Endodermal cell (in vitro differentiated cells): Measurements from ENCODE around the gene RAPGEF4. TPM values are rescaled to one million over a fixed set of nuclear protein-coding genes. Genes with fewer than 3 reads are reported as not detected.
"Not testable (repeated sequence)": the region's sequence is repeated elsewhere in the genome, so short reads cannot be mapped to it uniquely, and the experiment has no call there.

Source experiments
- DNase-seq: peaks from one replicate; pipeline ENCODE4 v3.0.0-alpha.2; 2017
- H3K27ac ChIP-seq: 2 replicates; pipeline ENCODE4 v1.5.1; 2013; ENCODE audit warnings: mild to moderate bottlenecking, low read depth, low read length, moderate library complexity
- H3K27me3 ChIP-seq: 2 replicates; pipeline ENCODE4 v1.6.1; 2013; ENCODE audit warnings: mild to moderate bottlenecking, low read length, moderate library complexity; ENCODE audit not compliant: insufficient read depth, control insufficient read depth, poor library complexity, severe bottlenecking
- H3K36me3 ChIP-seq: 2 replicates; pipeline ENCODE4 v1.7.0; 2013; ENCODE audit warnings: mild to moderate bottlenecking, low read length, moderate library complexity; ENCODE audit not compliant: control insufficient read depth, insufficient read depth
- H3K4me1 ChIP-seq: one replicate; pipeline ENCODE4 v1.7.0; 2013; ENCODE audit warnings: low read length; ENCODE audit not compliant: control insufficient read depth, insufficient read depth
- H3K4me3 ChIP-seq: 2 replicates; pipeline ENCODE4 v1.5.1; 2013; ENCODE audit warnings: mild to moderate bottlenecking, low read length, moderate library complexity
- H3K9ac ChIP-seq: 2 replicates; pipeline ENCODE4 v1.6.1; 2013; ENCODE audit warnings: mild to moderate bottlenecking, low read length, moderate library complexity; ENCODE audit not compliant: poor library complexity, severe bottlenecking; ENCODE audit errors: extremely low read depth
- H3K9me3 ChIP-seq: 2 replicates; pipeline ENCODE4 v1.6.1; 2013; ENCODE audit warnings: mild to moderate bottlenecking, low read length, moderate library complexity; ENCODE audit not compliant: control insufficient read depth
- H3K27ac Mint-ChIP-seq: 2 replicates; pipeline ENCODE4 v1.8.0; 2020; ENCODE audit warnings: mixed read lengths
- H3K27me3 Mint-ChIP-seq: 2 replicates; pipeline ENCODE4 v1.8.0; 2021; ENCODE audit warnings: mild to moderate bottlenecking, mixed read lengths; ENCODE audit not compliant: insufficient read depth
- H3K36me3 Mint-ChIP-seq: 2 replicates; pipeline ENCODE4 v1.8.0; 2020; ENCODE audit warnings: low read depth, mixed read lengths
- H3K4me1 Mint-ChIP-seq: 2 replicates; pipeline ENCODE4 v1.8.0; 2020; ENCODE audit warnings: mixed read lengths
- H3K4me3 Mint-ChIP-seq: 2 replicates; pipeline ENCODE4 v1.8.0; 2020; ENCODE audit warnings: mild to moderate bottlenecking, moderate library complexity, mixed read lengths
- H3K9me3 Mint-ChIP-seq: 2 replicates; pipeline ENCODE4 v1.8.0; 2020; ENCODE audit warnings: mild to moderate bottlenecking, mixed read lengths
- WGBS, 2 experiments: methylation state at CpG; one replicate each; pipeline versions ENCODE4 v1.1.5 to v1.1.7; 2013; ENCODE audit warnings: missing lambda C conversion rate in 2 of 2, mixed read lengths in 1 of 2; ENCODE audit not compliant: insufficient coverage in 1 of 2, insufficient read length in 1 of 2; 5-methylcytosine and 5-hydroxymethylcytosine counted together
- total RNA-seq, 2 donors: library from RNA; stranded (reverse); fragmentation: NEBNext Ultra II Directional in 1 of 2; extraction: Animal tissue kit (Norgen Biotek cat#: 25700) in 1 of 2; gene quantifications; 2 replicates in 1 of 2; 3 replicates in 1 of 2; pipeline ENCODE4 v1.2.1, GENCODE V29; 2021
- TF ChIP-seq, protein P1 (sequence below): fragments of 200-600 bp; sonication (generic); conservative IDR thresholded peaks from 2 replicates; pipeline ENCODE4 v1.5.0; 2021; ENCODE audit warnings: antibody characterized with exemption, mild to moderate bottlenecking

The RAPGEF4 gene
- total RNA-seq, 2 donors from 2014 or later: 0.77 to 0.88 TPM

DNA sequence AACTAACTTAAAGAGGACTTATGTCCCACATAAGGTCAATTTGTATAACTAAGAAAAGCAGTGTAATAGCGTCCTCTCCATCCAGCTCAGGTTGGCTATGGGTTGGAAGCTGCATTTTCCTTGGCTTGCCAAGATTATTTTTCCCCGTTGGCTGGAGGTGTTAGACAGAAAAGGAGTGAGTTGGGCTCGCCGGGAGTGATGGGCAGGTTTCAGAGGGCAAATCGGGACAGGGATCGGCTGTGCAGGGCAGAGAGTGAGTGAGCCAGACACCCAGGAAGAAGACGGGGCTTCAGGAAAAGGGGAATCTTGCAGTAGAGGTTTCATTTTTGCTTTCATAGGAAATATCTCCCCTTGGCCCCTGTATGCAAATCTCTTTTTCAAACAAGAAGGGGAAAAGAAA, 298.5 kb downstream of the RAPGEF4 start:
- Mint-ChIP-seq H3K4me3 (no peak overlapping the region), H3K36me3 (no peaks in the 10 kb centered on the region), H3K27me3 (peaks cover 3% of the 10 kb centered on the region), H3K4me1 (peaks cover 24% of the 10 kb centered on the region), H3K27ac (no peak overlapping the region), H3K9me3 (no peaks in the 10 kb centered on the region)
- TF ChIP-seq, protein P1, sequence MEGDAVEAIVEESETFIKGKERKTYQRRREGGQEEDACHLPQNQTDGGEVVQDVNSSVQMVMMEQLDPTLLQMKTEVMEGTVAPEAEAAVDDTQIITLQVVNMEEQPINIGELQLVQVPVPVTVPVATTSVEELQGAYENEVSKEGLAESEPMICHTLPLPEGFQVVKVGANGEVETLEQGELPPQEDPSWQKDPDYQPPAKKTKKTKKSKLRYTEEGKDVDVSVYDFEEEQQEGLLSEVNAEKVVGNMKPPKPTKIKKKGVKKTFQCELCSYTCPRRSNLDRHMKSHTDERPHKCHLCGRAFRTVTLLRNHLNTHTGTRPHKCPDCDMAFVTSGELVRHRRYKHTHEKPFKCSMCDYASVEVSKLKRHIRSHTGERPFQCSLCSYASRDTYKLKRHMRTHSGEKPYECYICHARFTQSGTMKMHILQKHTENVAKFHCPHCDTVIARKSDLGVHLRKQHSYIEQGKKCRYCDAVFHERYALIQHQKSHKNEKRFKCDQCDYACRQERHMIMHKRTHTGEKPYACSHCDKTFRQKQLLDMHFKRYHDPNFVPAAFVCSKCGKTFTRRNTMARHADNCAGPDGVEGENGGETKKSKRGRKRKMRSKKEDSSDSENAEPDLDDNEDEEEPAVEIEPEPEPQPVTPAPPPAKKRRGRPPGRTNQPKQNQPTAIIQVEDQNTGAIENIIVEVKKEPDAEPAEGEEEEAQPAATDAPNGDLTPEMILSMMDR: no peak
- H3K9ac ChIP-seq: no peak overlapping the region
- no peak overlapping the region for H3K4me3 ChIP-seq
- no peak overlapping the region for H3K27ac ChIP-seq
- no peaks in the 10 kb centered on the region for H3K9me3 ChIP-seq
- H3K4me1 ChIP-seq: peaks cover 20% of the 10 kb centered on the region
- no peaks in the 10 kb centered on the region for H3K27me3 ChIP-seq
- 50 to 80% methylated on average over 2 to 7 of the region's 7 CpGs for WGBS, 2 experiments
- H3K36me3 ChIP-seq: no peaks in the 10 kb centered on the region
- no peak for DNase-seq

DNA sequence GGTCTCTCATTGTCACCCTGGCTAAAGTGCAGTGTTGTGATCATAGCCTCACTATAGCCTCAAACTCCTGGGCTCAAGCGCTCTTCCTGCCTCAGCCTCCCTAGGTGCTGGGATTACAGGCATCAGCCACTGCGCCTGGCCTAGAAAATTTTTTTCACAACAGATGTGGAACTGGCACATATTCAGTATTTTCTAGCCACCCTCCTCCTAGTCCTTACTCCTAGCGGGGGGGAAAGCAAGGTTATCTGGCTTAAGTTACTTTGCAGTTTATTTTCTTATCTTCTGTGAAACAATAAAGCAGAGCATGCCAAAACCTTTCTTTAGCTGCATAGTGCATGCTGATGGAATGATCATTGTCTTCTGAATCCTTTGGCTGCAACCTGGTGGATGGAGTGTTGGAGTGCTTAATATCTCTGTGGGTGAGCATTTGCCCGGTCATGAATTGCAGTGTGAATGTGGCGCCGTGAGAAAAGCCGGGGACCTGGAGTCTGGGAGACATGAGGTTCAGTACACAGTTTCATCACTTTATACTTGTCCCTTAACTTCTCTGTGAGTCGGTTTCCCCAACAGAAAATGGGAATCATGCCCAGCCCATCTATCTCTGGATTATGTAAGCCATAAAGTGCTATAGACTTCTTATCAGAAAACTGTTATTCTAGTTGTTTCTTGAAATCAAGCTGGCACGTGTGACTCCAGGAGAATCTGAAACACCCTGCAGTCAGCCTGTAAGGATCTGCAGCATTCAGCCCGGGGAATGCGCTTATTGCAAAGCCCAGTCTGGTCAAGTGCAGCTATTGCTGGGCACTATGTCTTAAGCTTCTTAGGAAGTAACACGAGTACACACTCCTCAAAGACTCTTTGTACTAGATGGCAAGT, 301.8 kb downstream of the RAPGEF4 start:
- 82 to 84% methylated on average over 7 to 12 of the region's 12 CpGs for WGBS, 2 experiments
- Histone ChIP-seq H3K4me1 (peaks cover 26% of the 10 kb centered on the region), H3K27me3 (no peaks in the 10 kb centered on the region), H3K9me3 (no peaks in the 10 kb centered on the region), H3K4me3 (no peak overlapping the region), H3K9ac (no peak overlapping the region), H3K36me3 (no peaks in the 10 kb centered on the region), H3K27ac (no peak overlapping the region)
- Mint-ChIP-seq H3K36me3 (no peaks in the 10 kb centered on the region), H3K4me3 (no peak overlapping the region), H3K4me1 (peaks cover 30% of the 10 kb centered on the region), H3K9me3 (no peaks in the 10 kb centered on the region), H3K27ac (peak overlapping the region; percentile 28), H3K27me3 (peaks cover 6% of the 10 kb centered on the region)
- no peak for DNase-seq
- TF ChIP-seq, protein P1: no peak

DNA sequence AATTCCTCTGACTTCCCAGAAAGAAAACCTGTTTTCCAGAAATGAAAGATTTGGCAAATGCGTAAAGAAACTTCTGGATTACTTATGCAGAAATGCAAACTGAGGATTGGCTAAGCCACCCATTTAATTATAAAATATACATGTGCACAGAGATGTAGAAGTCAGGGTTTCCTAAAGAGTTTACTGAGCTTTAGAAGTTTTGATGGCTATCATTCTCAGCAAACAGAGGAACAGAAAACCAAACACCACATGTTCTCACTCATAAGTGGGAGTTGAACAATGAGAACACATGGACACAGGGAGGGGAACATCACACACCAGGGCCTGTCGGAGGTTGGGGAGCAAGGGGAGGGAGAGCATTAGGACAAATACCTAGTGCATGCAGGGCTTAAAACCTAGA, 302.6 kb downstream of the RAPGEF4 start:
- not testable (repeated sequence) for DNase-seq, H3K9me3 ChIP-seq, H3K4me3 Mint-ChIP-seq, H3K27ac Mint-ChIP-seq, H3K27ac ChIP-seq, H3K36me3 ChIP-seq, H3K4me3 ChIP-seq, H3K27me3 ChIP-seq, H3K9ac ChIP-seq, H3K27me3 Mint-ChIP-seq, H3K9me3 Mint-ChIP-seq, H3K36me3 Mint-ChIP-seq
- peaks cover 30% of the 10 kb centered on the region for H3K4me1 Mint-ChIP-seq
- peaks cover 26% of the 10 kb centered on the region for H3K4me1 ChIP-seq
- WGBS, 2 experiments: 88 to 96% methylated on average over 1 to 2 of the region's 2 CpGs
